ENCODE data around the gene CASP5.

- TF ChIP-seq CTCF (IDR thresholded peaks at IDR 0.05) (no peak), EZH2 (IDR thresholded peaks at IDR 0.05) (no peak)
Measured at GRCh38 chr11:104967534-104968354, 55.2 kb downstream of the CASP5 start.
